Mucosa of gallbladder (tissue), 1 donor: ENCODE results near the gene CENPVL1. TPM values are rescaled to one million over a fixed set of nuclear protein-coding genes. Genes with fewer than 3 reads are reported as not detected.
"Not testable (repeated sequence)": the region's sequence is repeated elsewhere in the genome, so short reads cannot be mapped to it uniquely, and the experiment has no call there.

Experiments used
- DNase-seq: peaks from one replicate; pipeline ENCODE4 v3.0.0-alpha.2; 2020; ENCODE audit warnings: low spot score
- total RNA-seq: library from RNA; stranded (reverse); gene quantifications from one replicate; pipeline ENCODE4 v1.2.1, GENCODE V29; 2021
- donor health status: DM: no; HTN: no; CAD: no.

Gene CENPVL1
- total RNA-seq: 0.17 TPM

GRCh38 chrX:51710277-51711164, at the start of gene CENPVL1:
CENPVL1 (plus strand) TSS chrX:51710512; CDS start chrX:51710512, 0 bp downstream.
- DNase-seq: not testable (repeated sequence)

GRCh38 chrX:51665981-51666380, 44.3 kb upstream of the CENPVL1 start:
- no peak for DNase-seq

- DNase-seq: not testable (repeated sequence)
Observed at GRCh38 chrX:51679689-51680433, 30.5 kb upstream of the CENPVL1 start.

- not testable (repeated sequence) for DNase-seq
Observed at GRCh38 chrX:51681808-51682719, 28.2 kb upstream of the CENPVL1 start.

GRCh38 chrX:51682720-51683062, 27.6 kb upstream of the CENPVL1 start, which contains the start of gene CENPVL2:
CENPVL2 (minus strand) TSS chrX:51682831; CDS start chrX:51682831, 0 bp downstream.
- not testable (repeated sequence) for DNase-seq

GRCh38 chrX:51694254-51694653, 16.1 kb upstream of the CENPVL1 start:
- DNase-seq: no peak

GRCh38 chrX:51697397-51697796, 12.9 kb upstream of the CENPVL1 start:
- no peak for DNase-seq

GRCh38 chrX:51712943-51713647, 2.8 kb downstream of the CENPVL1 start:
- DNase-seq: not testable (repeated sequence)

- no peak for DNase-seq
Observed at GRCh38 chrX:51728202-51728601, 17.9 kb downstream of the CENPVL1 start.

GRCh38 chrX:51737091-51737490, 26.8 kb downstream of the CENPVL1 start:
- no peak for DNase-seq

GRCh38 chrX:51742586-51742985, 32.3 kb downstream of the CENPVL1 start:
- DNase-seq: no peak

- DNase-seq: peak; percentile 54
Observed at GRCh38 chrX:51743179-51743957, 33.1 kb downstream of the CENPVL1 start, which contains the start of gene GSPT2. GSPT2 (plus strand) TSS chrX:51743442; CDS start chrX:51743627, 185 bp downstream.

GRCh38 chrX:51747671-51748070, 37.4 kb downstream of the CENPVL1 start:
- DNase-seq: no peak

GRCh38 chrX:51759055-51759839, 48.9 kb downstream of the CENPVL1 start:
- DNase-seq: no peak

GRCh38 chrX:51760657-51761056, 50.3 kb downstream of the CENPVL1 start:
- DNase-seq: no peak
